MCF 10A (cell line): ENCODE measurements around the gene ADGRL1. TPM values are rescaled to one million over a fixed set of nuclear protein-coding genes. Genes with fewer than 3 reads are reported as not detected.

Experiments used
- BruUV-seq: library from RNA; stranded (reverse); fragments of 400-500 nt; replicated peaks from 2 replicates; lab custom pipeline; 2021; lab: Mats Ljungman, UMichigan
- CTCF ChIA-PET: fragments of 300-600 bp; sonication (Branson Sonifier 250); formaldehyde crosslinking; extraction: SDS; loops from one replicate; lab custom pipeline; 2021; ENCODE audit warnings: antibody characterized with exemption, inconsistent platforms; lab: Yijun Ruan, JAX
- POLR2A ChIA-PET: fragments of 300-600, 350-650 bp; sonication (Branson Sonifier 250); formaldehyde crosslinking; extraction: SDS; loops from one replicate; lab custom pipeline; 2020; ENCODE audit warnings: antibody characterized with exemption, inconsistent platforms; lab: Yijun Ruan, JAX
- DNase-seq: peaks from one replicate; pipeline ENCODE4 v3.0.0-alpha.2; 2018; ENCODE audit not compliant: unreplicated experiment
- H3K27ac Mint-ChIP-seq: one replicate; pipeline ENCODE4 v1.8.0; 2022; ENCODE audit warnings: mild to moderate bottlenecking, low read depth, mixed read lengths; ENCODE audit not compliant: unreplicated experiment
- H3K27me3 Mint-ChIP-seq: one replicate; pipeline ENCODE4 v1.8.0; 2022; ENCODE audit warnings: mixed read lengths; ENCODE audit not compliant: insufficient read depth, unreplicated experiment
- H3K36me3 Mint-ChIP-seq: one replicate; pipeline ENCODE4 v1.8.0; 2022; ENCODE audit warnings: mild to moderate bottlenecking, moderate library complexity, mixed read lengths; ENCODE audit not compliant: insufficient read depth, unreplicated experiment
- H3K4me1 Mint-ChIP-seq: one replicate; pipeline ENCODE4 v1.8.0; 2022; ENCODE audit warnings: mixed read lengths; ENCODE audit not compliant: insufficient read depth, unreplicated experiment
- H3K4me3 Mint-ChIP-seq: one replicate; pipeline ENCODE4 v1.8.0; 2022; ENCODE audit warnings: mild to moderate bottlenecking, moderate library complexity, mixed read lengths; ENCODE audit not compliant: unreplicated experiment
- H3K9me3 Mint-ChIP-seq: one replicate; pipeline ENCODE4 v1.8.0; 2022; ENCODE audit warnings: mixed read lengths; ENCODE audit not compliant: unreplicated experiment
- intact Hi-C: fragments of 100-400 bp; cut with micrococcal nuclease; formaldehyde crosslinking; loops from 2 replicates; pipeline ENCODE4 v1.14.1; 2022
- total RNA-seq: library from RNA; stranded (reverse); gene quantifications from 2 replicates; pipeline ENCODE4 v1.2.3, GENCODE V29; 2022
- TF ChIP-seq, protein P1 (sequence below): fragments of 200-600 bp; IDR thresholded peaks from one replicate; pipeline ENCODE4 v1.8.0; 2022; ENCODE audit warnings: antibody characterized with exemption, mild to moderate bottlenecking; ENCODE audit not compliant: unreplicated experiment

ADGRL1 gene
- total RNA-seq, 1 experiment from 2014 or later: 15.9 TPM

DNA sequence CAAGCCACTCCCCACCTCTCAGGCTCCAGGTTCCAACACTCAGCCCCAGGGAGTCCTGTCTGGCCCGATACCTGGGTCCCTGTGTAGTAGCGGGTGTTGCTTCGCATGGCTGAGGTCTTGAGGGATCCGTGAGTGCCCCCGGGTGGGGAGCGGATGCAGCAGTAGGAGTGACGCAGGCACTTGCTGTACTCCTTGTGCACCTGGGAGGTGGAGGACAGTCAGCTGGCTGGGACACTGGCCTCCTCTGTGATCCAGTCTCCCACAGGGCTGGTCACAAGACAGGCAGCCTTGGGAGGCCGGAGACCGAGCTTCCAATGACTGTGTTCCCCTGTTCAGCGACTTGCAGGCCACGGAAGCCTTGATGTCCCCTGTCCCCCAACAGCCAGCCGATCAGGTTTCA lies 53.3 kb downstream of the ADGRL1 start:
- no peak overlapping the region for H3K4me3 Mint-ChIP-seq
- intact Hi-C loops: no loop called here
- BruUV-seq: no TSS peak
- H3K36me3 Mint-ChIP-seq: peaks cover 15% of the 10 kb centered on the region
- H3K27ac Mint-ChIP-seq: no peak overlapping the region
- TF ChIP-seq, protein P1, sequence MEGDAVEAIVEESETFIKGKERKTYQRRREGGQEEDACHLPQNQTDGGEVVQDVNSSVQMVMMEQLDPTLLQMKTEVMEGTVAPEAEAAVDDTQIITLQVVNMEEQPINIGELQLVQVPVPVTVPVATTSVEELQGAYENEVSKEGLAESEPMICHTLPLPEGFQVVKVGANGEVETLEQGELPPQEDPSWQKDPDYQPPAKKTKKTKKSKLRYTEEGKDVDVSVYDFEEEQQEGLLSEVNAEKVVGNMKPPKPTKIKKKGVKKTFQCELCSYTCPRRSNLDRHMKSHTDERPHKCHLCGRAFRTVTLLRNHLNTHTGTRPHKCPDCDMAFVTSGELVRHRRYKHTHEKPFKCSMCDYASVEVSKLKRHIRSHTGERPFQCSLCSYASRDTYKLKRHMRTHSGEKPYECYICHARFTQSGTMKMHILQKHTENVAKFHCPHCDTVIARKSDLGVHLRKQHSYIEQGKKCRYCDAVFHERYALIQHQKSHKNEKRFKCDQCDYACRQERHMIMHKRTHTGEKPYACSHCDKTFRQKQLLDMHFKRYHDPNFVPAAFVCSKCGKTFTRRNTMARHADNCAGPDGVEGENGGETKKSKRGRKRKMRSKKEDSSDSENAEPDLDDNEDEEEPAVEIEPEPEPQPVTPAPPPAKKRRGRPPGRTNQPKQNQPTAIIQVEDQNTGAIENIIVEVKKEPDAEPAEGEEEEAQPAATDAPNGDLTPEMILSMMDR: no peak
- CTCF ChIA-PET: interaction anchor here (0.6 to 0.7 kb wide), 3 partner anchors 194 to 1712 kb away, joined by 3 to 5 read pairs (median 3); partner anchors contain the start of gene ZNF443
- H3K4me1 Mint-ChIP-seq: peaks cover 8% of the 10 kb centered on the region
- H3K9me3 Mint-ChIP-seq: no peaks in the 10 kb centered on the region
- DNase-seq: no peak
- H3K27me3 Mint-ChIP-seq: no peaks in the 10 kb centered on the region
- POLR2A ChIA-PET: interaction anchor here (0.7 kb wide), 1 partner anchor 229 kb away, joined by 3 read pairs; no protein-coding TSS in a partner anchor

DNA sequence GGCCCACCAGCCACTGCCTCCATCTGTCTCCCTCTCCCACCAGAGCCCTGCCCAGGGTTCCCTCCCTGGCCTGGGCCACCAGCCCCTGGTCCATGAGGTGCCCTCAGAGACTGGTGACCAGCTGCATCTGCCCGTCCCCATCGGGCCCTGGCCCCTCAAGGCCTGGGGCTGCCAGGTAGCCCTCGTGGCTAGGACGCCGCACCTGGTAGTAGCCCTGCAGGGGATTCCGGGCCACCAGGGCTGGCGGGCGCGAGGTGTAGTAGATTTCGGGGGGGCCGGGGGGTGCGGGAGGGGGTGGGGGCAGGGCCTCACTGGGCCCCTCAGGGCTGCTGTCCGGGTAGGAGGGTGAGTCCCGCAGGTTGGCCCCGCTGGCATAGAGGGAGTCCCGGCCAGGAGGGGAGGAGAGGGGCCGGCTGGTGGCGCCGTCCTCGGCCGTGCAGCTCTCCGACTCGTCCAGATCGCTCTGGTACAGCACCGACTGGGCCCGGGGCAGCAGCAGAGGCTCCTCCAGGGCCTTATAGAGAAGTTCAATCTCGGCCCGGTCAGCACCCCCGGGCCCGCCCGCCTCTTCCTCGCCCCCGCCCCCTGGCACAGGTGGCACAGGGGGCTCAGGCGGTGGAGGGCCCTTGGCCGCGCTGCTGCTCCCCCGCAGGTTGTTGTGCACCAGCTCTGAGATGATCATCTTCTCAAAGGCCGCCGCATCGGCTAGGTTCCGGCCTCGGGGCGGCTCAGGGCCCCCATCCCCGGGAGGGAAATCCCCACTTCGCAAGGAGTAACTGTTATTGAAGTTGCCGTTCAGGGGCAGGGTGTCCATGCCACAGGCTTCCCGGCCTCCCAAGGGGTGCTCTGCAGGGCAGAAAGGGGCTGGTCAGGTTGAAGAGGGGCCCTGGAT lies 55.0 kb downstream of the ADGRL1 start:
- H3K27me3 Mint-ChIP-seq: no peaks in the 10 kb centered on the region
- no TSS peak for BruUV-seq
- H3K27ac Mint-ChIP-seq: no peak overlapping the region
- no peaks in the 10 kb centered on the region for H3K9me3 Mint-ChIP-seq
- H3K36me3 Mint-ChIP-seq: peaks cover 5% of the 10 kb centered on the region
- DNase-seq: no peak
- intact Hi-C loops: no loop called here
- ChIA-PET CTCF (interaction anchor here (1.3 kb wide), 1 partner anchor 14 kb away, joined by 3 read pairs; no protein-coding TSS in a partner anchor), POLR2A (no interaction called here)
- TF ChIP-seq, protein P1: no peak
- H3K4me3 Mint-ChIP-seq: no peak overlapping the region
- peaks cover 21% of the 10 kb centered on the region for H3K4me1 Mint-ChIP-seq

DNA sequence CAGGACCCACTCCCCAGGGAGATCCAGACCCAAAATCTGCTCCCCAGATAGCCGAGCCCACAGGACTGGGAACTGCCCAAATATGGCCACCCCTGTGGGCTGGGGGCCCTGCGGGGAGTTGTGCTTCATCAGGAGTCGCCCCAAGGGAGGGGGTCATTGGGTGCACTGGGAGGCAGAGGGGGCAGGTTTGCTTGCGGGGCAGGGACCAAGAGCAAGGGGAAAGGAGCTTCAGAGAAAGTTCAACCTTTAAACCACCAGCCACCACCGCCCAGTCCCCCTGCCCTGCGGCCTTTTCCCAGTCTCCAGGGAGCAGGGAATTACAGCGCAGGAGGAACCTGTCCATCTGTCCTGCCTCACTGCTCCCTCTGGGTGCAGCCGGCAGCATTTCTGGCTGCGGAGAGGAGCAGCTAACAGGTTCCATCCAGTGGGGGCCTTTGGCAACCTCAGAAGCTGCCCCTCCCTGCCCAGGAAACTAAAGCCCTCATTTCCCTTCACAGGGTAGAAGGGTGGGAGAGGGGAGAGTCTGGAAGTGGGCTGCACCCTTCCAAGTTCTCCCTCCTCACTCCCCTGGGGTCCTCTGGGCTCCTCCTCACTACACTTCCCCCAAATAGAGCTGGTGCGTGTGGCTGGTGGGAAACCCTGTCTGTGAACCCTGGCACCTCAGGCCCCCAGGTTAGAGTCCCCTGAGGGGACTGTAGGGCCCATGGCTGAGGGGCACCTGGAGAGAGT lies 55.8 kb downstream of the ADGRL1 start:
- intact Hi-C loops: no loop called here
- Mint-ChIP-seq H3K27ac (no peak overlapping the region), H3K36me3 (peaks cover 5% of the 10 kb centered on the region), H3K4me3 (no peak overlapping the region), H3K9me3 (no peaks in the 10 kb centered on the region), H3K4me1 (peaks cover 21% of the 10 kb centered on the region), H3K27me3 (no peaks in the 10 kb centered on the region)
- DNase-seq: no peak
- TF ChIP-seq, protein P1: no peak
- POLR2A ChIA-PET: no interaction called here
- BruUV-seq: no TSS peak
- CTCF ChIA-PET: interaction anchor here (0.7 kb wide), 1 partner anchor 198 kb away, joined by 4 read pairs; no protein-coding TSS in a partner anchor

DNA sequence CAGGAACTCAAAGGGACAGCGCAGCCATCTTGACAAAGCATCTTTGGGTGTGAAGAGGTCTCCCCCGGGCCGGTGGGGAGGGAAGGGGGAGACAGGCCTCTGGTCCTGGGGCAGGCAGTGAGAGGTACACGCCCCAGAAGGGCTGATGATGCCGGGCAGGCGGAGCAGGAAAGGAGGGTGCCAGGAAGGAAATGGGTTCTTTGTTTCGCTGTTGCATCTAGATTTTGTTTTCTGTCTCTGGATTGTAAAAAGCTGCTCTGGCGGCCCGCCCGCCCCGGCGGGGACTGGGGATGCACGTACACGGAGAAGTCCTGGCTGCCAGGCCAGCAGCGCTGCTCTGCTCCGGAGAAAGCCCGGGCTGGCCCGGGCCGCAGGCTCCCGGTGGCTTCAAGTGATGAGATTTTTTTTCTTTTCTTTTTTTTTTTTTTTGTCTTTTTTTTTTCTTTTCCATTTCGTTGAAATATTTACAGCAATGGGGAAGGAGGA lies 56.4 kb downstream of the ADGRL1 start:
- ChIA-PET CTCF (interaction anchor here (0.7 to 1.1 kb wide), 2 partner anchors 10 to 199 kb away, joined by 4 read pairs; no protein-coding TSS in a partner anchor), POLR2A (no interaction called here)
- H3K27ac Mint-ChIP-seq: no peak overlapping the region
- peaks cover 5% of the 10 kb centered on the region for H3K36me3 Mint-ChIP-seq
- no peaks in the 10 kb centered on the region for H3K27me3 Mint-ChIP-seq
- H3K4me1 Mint-ChIP-seq: peaks cover 21% of the 10 kb centered on the region
- intact Hi-C loops: no loop called here
- no TSS peak for BruUV-seq
- DNase-seq: no peak
- no peaks in the 10 kb centered on the region for H3K9me3 Mint-ChIP-seq
- no peak overlapping the region for H3K4me3 Mint-ChIP-seq
- TF ChIP-seq, protein P1: no peak
